ENCODE measurements around the gene GRIA1.

DNA sequence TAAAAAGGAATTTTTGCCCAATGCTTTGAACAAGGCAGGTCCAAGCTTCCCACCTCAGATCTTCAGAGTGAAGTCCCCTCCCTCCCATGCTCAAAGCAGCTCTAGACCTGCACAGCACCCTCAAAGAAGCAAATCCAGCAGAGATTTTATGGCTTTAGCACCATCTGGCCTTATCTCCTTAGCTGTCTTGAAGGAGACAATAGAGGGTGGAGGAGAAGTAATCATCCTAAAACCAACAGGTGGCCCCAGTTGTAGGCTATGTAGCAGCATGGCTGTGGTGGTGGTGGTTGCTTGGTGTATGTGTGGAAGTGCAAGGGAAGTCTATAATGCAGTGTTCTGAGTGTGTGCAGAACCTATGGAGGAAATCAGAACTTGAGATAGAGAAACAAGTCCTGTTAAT, 140.1 kb downstream of the GRIA1 start:
- TF ChIP-seq, protein P1, sequence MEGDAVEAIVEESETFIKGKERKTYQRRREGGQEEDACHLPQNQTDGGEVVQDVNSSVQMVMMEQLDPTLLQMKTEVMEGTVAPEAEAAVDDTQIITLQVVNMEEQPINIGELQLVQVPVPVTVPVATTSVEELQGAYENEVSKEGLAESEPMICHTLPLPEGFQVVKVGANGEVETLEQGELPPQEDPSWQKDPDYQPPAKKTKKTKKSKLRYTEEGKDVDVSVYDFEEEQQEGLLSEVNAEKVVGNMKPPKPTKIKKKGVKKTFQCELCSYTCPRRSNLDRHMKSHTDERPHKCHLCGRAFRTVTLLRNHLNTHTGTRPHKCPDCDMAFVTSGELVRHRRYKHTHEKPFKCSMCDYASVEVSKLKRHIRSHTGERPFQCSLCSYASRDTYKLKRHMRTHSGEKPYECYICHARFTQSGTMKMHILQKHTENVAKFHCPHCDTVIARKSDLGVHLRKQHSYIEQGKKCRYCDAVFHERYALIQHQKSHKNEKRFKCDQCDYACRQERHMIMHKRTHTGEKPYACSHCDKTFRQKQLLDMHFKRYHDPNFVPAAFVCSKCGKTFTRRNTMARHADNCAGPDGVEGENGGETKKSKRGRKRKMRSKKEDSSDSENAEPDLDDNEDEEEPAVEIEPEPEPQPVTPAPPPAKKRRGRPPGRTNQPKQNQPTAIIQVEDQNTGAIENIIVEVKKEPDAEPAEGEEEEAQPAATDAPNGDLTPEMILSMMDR (IDR thresholded peaks at IDR 0.05) = no peak
- TF ChIP-seq EZH2 (IDR thresholded peaks at IDR 0.05) = no peak

Measured in neural progenitor cell (in vitro differentiated cells).